A549 treated with AZD9567 at 1 μM for 4 hours (cell line): ENCODE measurements around the gene MTERF4. TPM values are rescaled to one million over a fixed set of nuclear protein-coding genes. Genes with fewer than 3 reads are reported as not detected.

Source experiments
- total RNA-seq: library from RNA; stranded (reverse); fragments of 200-300 nt; extraction: Qiagen RNA extraction; gene quantifications from 5 replicates; pipeline ENCODE4 v1.2.3, GENCODE V29; 2022; ENCODE audit not compliant: insufficient read depth

Gene MTERF4
- total RNA-seq = 19.1 to 26.0 TPM (median 23.8 TPM) in 5 replicates

GRCh38 chr2:241102239-241102803, at the start of gene MTERF4:
Gene MTERF4, minus strand, starts transcription at chr2:241102287. Its CDS starts 14 bp downstream, at chr2:241102273.

GRCh38 chr2:241149925-241150659, 48.0 kb upstream of the MTERF4 start, which contains the start of gene PPP1R7:
Gene PPP1R7, plus strand, starts transcription at chr2:241150467. Its CDS starts 29 bp downstream, at chr2:241150496.

GRCh38 chr2:241148891-241149674, 47.0 kb upstream of the MTERF4 start, which contains the start of gene PASK:
Gene PASK, minus strand, starts transcription at chr2:241149472. Its CDS starts 6,440 bp downstream, at chr2:241143032.

Other genes with a start within 250 kb of the MTERF4 start
- not detected in 5 replicates for gene AGXT, start 233.5 kb downstream of the MTERF4 start, total RNA-seq
- 0.06 to 0.14 TPM (median 0.12 TPM) in 4 of 5 replicates, not detected in the other for gene MAB21L4, start 206.1 kb downstream of the MTERF4 start, total RNA-seq
- not detected in 5 replicates for gene CROCC2, start 196.0 kb downstream of the MTERF4 start, total RNA-seq
- gene SNED1, start 103.7 kb downstream of the MTERF4 start, total RNA-seq = 0.69 to 0.92 TPM (median 0.85 TPM) in 5 replicates
- gene PASK, start 47.2 kb upstream of the MTERF4 start, total RNA-seq = 7.0 to 10.4 TPM (median 8.6 TPM) in 5 replicates
- gene PPP1R7, start 48.2 kb upstream of the MTERF4 start, total RNA-seq = 59.2 to 70.8 TPM (median 60.9 TPM) in 5 replicates
- gene ANO7, start 86.4 kb upstream of the MTERF4 start, total RNA-seq = 1.7 to 3.7 TPM (median 2.1 TPM) in 5 replicates
- 247 to 346 TPM (median 255 TPM) in 5 replicates for gene HDLBP, start 213.4 kb upstream of the MTERF4 start, total RNA-seq
- 231 to 368 TPM (median 273 TPM) in 5 replicates for gene SEPTIN2, start 213.6 kb upstream of the MTERF4 start, total RNA-seq